CD4-positive, alpha-beta T cell treated with Interleukin-4 for 1 hour (primary cell): Measurements from ENCODE around the gene OR13F1.
"Not testable (repeated sequence)": the region's sequence is repeated elsewhere in the genome, so short reads cannot be mapped to it uniquely, and the experiment has no call there.

ENCODE experiments used
- DNase-seq, 2 donors: peaks; one replicate each; pipeline ENCODE4 v3.0.0-alpha.2; 2020 to 2022

Gene OR13F1

GRCh38 chr9:104503963-104504362 lies at the start of gene OR13F1:
Gene OR13F1 (plus strand): TSS chr9:104504263. CDS start chr9:104504263, 0 bp downstream.
- no peak for DNase-seq

GRCh38 chr9:104456831-104457230 lies 47.2 kb upstream of the OR13F1 start:
- no peak for DNase-seq

- DNase-seq = no peak
Measured at GRCh38 chr9:104463864-104464263, 40.2 kb upstream of the OR13F1 start.

GRCh38 chr9:104468261-104468660 lies 35.8 kb upstream of the OR13F1 start:
- no peak for DNase-seq

GRCh38 chr9:104482921-104483570 lies 21.0 kb upstream of the OR13F1 start:
- DNase-seq = no peak

GRCh38 chr9:104485014-104485413 lies 19.0 kb upstream of the OR13F1 start:
- DNase-seq = no peak

- no peak for DNase-seq
Measured at GRCh38 chr9:104494808-104495207, 9.3 kb upstream of the OR13F1 start.

GRCh38 chr9:104503440-104503839 lies 623 bp upstream of the OR13F1 start:
- no peak for DNase-seq

GRCh38 chr9:104506565-104506964 lies 2.5 kb downstream of the OR13F1 start:
- no peak for DNase-seq

- DNase-seq = no peak
Measured at GRCh38 chr9:104514901-104515300, 10.8 kb downstream of the OR13F1 start.

- not testable (repeated sequence) for DNase-seq
Measured at GRCh38 chr9:104520241-104520640, 16.2 kb downstream of the OR13F1 start.

- no peak for DNase-seq
Measured at GRCh38 chr9:104527109-104527508, 23.0 kb downstream of the OR13F1 start, which contains the start of gene OR13C4. Gene OR13C4 (minus strand): TSS chr9:104527209. CDS start chr9:104527209, 0 bp downstream.

- no peak for DNase-seq
Measured at GRCh38 chr9:104536756-104537155, 32.7 kb downstream of the OR13F1 start, which contains the start of gene OR13C3. Gene OR13C3 (minus strand): TSS chr9:104536856. CDS start chr9:104536723, 133 bp downstream.

- no peak for DNase-seq
Measured at GRCh38 chr9:104539275-104539674, 35.2 kb downstream of the OR13F1 start.

- no peak for DNase-seq
Measured at GRCh38 chr9:104544644-104545043, 40.6 kb downstream of the OR13F1 start.

GRCh38 chr9:104553261-104553660 lies 49.2 kb downstream of the OR13F1 start:
- no peak for DNase-seq
